HG03442 (cell line): ENCODE data around the gene SATB2.

Experiments
- ATAC-seq: cut with Tn5 transposase; IDR thresholded peaks from one replicate; pipeline ENCODE4 v1.9.1; 2021; ENCODE audit warnings: mild to moderate bottlenecking, moderate library complexity; ENCODE audit not compliant: unreplicated experiment

Gene SATB2

GRCh38 chr2:199273042-199273511, 184.7 kb downstream of the SATB2 start:
- ATAC-seq, result no peak

- no peak for ATAC-seq
Observed at GRCh38 chr2:199261936-199262335, 195.8 kb downstream of the SATB2 start.

GRCh38 chr2:199261239-199261638, 196.5 kb downstream of the SATB2 start:
- no peak for ATAC-seq

- no peak for ATAC-seq
Observed at GRCh38 chr2:199259671-199260070, 198.1 kb downstream of the SATB2 start.

GRCh38 chr2:199258291-199258690, 199.4 kb downstream of the SATB2 start:
- ATAC-seq, result no peak

GRCh38 chr2:199257261-199258224, 200.2 kb downstream of the SATB2 start:
- ATAC-seq, result no peak

GRCh38 chr2:199230091-199230490, 227.6 kb downstream of the SATB2 start:
- ATAC-seq, result no peak

- ATAC-seq, result peak; percentile 95
Observed at GRCh38 chr2:199228887-199229819, 228.6 kb downstream of the SATB2 start.

- no peak for ATAC-seq
Observed at GRCh38 chr2:199223791-199224190, 233.9 kb downstream of the SATB2 start.

- no peak for ATAC-seq
Observed at GRCh38 chr2:199220920-199221319, 236.8 kb downstream of the SATB2 start.

GRCh38 chr2:199219551-199219950, 238.2 kb downstream of the SATB2 start:
- ATAC-seq, result no peak
